ENCODE measurements around the gene KCNA10. TPM values are rescaled to one million over a fixed set of nuclear protein-coding genes. Genes with fewer than 3 reads are reported as not detected.

The KCNA10 gene
- total RNA-seq, 6 donors from 2014 or later: not detected

DNA sequence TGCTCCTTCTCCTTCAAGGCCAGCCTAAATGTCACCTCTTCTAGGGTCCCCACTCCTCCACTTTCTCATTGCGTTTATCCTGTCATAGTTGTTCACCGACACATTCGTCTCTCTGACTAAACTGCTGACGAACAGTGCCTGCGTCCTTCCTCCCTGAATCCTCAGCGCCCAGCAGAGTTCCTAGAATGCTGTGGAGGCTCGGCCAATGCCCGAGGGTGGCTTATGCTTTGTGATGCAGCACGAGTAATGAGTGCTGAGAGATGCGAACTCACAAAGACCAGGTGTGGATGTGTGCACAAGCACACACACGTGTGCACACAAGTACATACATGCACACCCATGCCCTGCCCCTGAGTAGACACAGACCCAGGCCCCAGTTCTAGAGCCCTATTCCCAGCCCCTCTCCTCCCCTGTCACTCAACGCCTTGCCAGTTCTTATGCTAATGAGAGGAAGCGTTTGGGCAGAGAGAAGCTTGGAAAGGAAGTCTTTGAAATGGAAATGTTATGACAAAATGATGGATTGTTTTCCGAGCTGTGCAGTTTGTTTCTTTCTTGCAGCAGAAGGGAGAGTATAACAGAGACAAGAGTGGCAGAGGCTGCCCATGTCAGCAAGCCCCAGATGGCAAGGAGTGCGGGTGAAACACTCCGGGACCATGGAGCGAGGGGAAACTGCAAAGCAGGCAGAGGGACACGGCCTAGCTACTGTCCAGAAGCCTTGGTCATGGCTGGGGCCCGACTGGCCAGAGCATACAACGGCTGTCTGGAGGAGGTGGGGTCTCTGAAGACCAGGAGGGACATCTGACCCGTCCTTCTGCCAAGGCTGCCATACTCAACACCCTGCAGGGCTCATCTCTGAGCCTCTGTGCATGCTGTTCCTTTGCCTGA is 24.2 kb downstream of the KCNA10 start:
- TF ChIP-seq POLR2A (IDR thresholded peaks at IDR 0.05) (no peak), POLR2AphosphoS5 (IDR thresholded peaks at IDR 0.05) (no peak), EP300 (IDR thresholded peaks at IDR 0.05) (no peak)
- TF ChIP-seq, protein P1, sequence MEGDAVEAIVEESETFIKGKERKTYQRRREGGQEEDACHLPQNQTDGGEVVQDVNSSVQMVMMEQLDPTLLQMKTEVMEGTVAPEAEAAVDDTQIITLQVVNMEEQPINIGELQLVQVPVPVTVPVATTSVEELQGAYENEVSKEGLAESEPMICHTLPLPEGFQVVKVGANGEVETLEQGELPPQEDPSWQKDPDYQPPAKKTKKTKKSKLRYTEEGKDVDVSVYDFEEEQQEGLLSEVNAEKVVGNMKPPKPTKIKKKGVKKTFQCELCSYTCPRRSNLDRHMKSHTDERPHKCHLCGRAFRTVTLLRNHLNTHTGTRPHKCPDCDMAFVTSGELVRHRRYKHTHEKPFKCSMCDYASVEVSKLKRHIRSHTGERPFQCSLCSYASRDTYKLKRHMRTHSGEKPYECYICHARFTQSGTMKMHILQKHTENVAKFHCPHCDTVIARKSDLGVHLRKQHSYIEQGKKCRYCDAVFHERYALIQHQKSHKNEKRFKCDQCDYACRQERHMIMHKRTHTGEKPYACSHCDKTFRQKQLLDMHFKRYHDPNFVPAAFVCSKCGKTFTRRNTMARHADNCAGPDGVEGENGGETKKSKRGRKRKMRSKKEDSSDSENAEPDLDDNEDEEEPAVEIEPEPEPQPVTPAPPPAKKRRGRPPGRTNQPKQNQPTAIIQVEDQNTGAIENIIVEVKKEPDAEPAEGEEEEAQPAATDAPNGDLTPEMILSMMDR (IDR thresholded peaks at IDR 0.05): no peak
- Histone ChIP-seq H3K9me3 (no peaks in the 10 kb centered on the region), H3K4me1 (no peaks in the 10 kb centered on the region), H3K4me3 (no peak overlapping the region), H3K27ac (no peak overlapping the region), H3K36me3 (no peaks in the 10 kb centered on the region), H3K27me3 (no peaks in the 10 kb centered on the region)
- 56 to 62% methylated on average over 20 to 21 of the region's 21 CpGs for WGBS, 2 donors
- ATAC-seq (ENCODE audit: low FRiP score in 2 of 2) (no peak), DNase-seq (no peak)

DNA sequence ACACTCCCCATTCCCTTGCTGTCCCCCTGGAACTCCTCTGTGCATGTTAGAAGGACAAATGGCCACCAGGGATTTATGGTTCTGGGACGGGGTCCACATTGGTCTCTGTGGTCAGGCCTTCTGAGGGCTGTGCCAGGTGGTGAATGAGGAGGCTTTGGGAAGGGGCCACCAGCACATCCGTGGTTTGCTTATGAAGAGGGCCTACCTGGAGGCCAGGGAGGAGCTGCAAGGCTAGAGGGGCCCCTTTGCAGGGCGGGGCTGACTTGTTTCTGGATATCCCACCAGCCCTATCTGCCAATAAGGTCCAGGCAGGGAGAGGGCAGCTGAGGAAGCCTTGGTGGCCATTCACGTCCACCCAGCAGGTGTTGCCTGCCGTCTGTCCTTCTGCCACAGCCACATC is 24.9 kb downstream of the KCNA10 start:
- no peak for DNase-seq
- no peaks in the 10 kb centered on the region for H3K36me3 ChIP-seq
- no peaks in the 10 kb centered on the region for H3K4me1 ChIP-seq
- no peak overlapping the region for H3K4me3 ChIP-seq
- no peaks in the 10 kb centered on the region for H3K27me3 ChIP-seq
- no peak overlapping the region for H3K27ac ChIP-seq
- 76 to 77% methylated on average over 4 to 5 of the region's 5 CpGs for WGBS, 2 donors
- TF ChIP-seq POLR2A (IDR thresholded peaks at IDR 0.05) (no peak), EP300 (IDR thresholded peaks at IDR 0.05) (no peak)
- TF ChIP-seq, protein P1 (IDR thresholded peaks at IDR 0.05): no peak
- no peak for ATAC-seq (ENCODE audit: low FRiP score in 2 of 2)
- no peaks in the 10 kb centered on the region for H3K9me3 ChIP-seq

DNA sequence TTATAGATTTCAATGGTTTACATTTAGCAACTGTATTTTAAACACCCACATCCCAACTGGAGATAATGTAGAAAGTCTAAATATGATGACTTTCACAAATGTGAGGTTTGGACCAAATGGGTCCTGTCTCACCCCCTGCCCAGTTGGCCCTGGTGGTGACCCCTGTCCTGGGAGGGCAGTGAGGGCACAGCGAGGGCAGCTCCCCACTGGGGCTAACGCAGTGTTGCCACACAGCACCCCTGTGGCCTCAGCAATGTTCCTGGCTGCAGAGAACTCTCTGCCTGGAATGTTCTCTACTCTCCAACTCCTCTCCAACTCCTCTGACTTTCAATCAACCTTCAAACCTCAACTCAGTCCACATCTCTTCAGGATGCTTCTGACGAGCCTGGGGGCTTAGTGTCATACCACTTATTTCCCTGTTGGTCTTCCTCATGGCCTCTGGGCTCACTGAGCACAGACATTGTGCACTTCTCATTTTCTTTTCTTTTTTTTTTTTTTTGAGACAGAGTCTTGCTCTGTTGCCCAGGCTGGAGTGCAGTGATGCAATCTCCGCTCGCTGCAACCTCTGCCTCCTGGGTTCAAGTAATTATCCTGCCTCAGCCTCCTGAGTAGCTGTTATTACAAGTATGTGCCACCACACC is 25.8 kb downstream of the KCNA10 start:
- H3K4me1 ChIP-seq: no peaks in the 10 kb centered on the region
- DNase-seq (no peak), ATAC-seq (ENCODE audit: low FRiP score in 2 of 2) (no peak)
- no peak overlapping the region for H3K4me3 ChIP-seq
- 82 to 85% methylated on average over 5 of the region's 5 CpGs for WGBS, 2 donors
- H3K9me3 ChIP-seq: no peaks in the 10 kb centered on the region
- H3K27ac ChIP-seq: no peak overlapping the region
- H3K27me3 ChIP-seq: no peaks in the 10 kb centered on the region
- H3K36me3 ChIP-seq: no peaks in the 10 kb centered on the region
- TF ChIP-seq POLR2AphosphoS5 (IDR thresholded peaks at IDR 0.05) (no peak), EP300 (IDR thresholded peaks at IDR 0.05) (no peak), POLR2A (IDR thresholded peaks at IDR 0.05) (no peak)
- TF ChIP-seq, protein P1 (IDR thresholded peaks at IDR 0.05): no peak

DNA sequence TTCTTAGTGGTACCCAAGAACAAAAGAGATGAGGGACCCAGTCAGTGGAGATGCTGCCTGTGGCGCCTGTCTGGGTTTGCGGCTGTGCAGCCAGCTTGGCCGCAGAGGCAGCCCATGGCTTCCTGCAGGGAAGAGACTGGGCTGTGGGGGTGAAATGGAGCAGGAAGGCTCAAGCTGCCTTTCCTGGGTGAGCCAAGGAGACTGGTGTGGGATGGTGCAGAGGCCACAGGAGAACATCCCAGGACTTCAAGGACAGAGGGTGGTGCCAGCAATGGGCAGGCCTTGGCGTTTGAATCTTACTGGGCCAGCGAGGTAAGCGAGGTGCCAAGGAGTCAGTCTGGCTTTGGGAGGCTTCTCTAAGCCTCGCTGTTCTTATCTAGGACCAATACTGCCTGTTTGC is 26.4 kb downstream of the KCNA10 start:
- Histone ChIP-seq H3K36me3 (no peaks in the 10 kb centered on the region), H3K9me3 (no peaks in the 10 kb centered on the region), H3K4me3 (no peak overlapping the region), H3K27me3 (no peaks in the 10 kb centered on the region), H3K4me1 (no peaks in the 10 kb centered on the region), H3K27ac (no peak overlapping the region)
- 83% methylated on average over 4 to 7 of the region's 7 CpGs for WGBS, 2 donors
- no peak for TF ChIP-seq POLR2AphosphoS5 (IDR thresholded peaks at IDR 0.05)
- TF ChIP-seq, protein P1 (IDR thresholded peaks at IDR 0.05): no peak
- DNase-seq: no peak
- ATAC-seq (ENCODE audit: low FRiP score in 2 of 2): no peak
